H9 (cell line): Measurements from ENCODE around the gene JAGN1. TPM values are rescaled to one million over a fixed set of nuclear protein-coding genes. Genes with fewer than 3 reads are reported as not detected.
"Not testable (repeated sequence)": the region's sequence is repeated elsewhere in the genome, so short reads cannot be mapped to it uniquely, and the experiment has no call there.

ENCODE experiments used
- DNase-seq: peaks from one replicate; pipeline ENCODE4 v3.0.0-alpha.2; 2017
- H2AFZ ChIP-seq: one replicate; pipeline ENCODE4 v1.6.1; 2013; ENCODE audit warnings: mild to moderate bottlenecking, low read length, control low read depth, moderate library complexity
- H2AK5ac ChIP-seq: 2 replicates; pipeline ENCODE4 v1.6.1; 2013; ENCODE audit warnings: low read length, control low read depth, mixed read lengths; ENCODE audit not compliant: insufficient read length
- H2BK120ac ChIP-seq: one replicate; pipeline ENCODE4 v1.6.1; 2013; ENCODE audit warnings: low read depth, mild to moderate bottlenecking, low read length, control low read depth, inconsistent platforms; ENCODE audit not compliant: poor library complexity, severe bottlenecking
- H2BK12ac ChIP-seq: 2 replicates; pipeline ENCODE4 v1.6.1; 2013; ENCODE audit warnings: low read length, control low read depth, mixed read lengths, low read depth; ENCODE audit not compliant: insufficient read length
- H2BK15ac ChIP-seq: 2 replicates; pipeline ENCODE4 v1.6.1; 2013; ENCODE audit warnings: low read depth, low read length, control low read depth
- H2BK20ac ChIP-seq: one replicate; pipeline ENCODE4 v1.6.1; 2013; ENCODE audit warnings: low read depth, mild to moderate bottlenecking, low read length, control low read depth, inconsistent platforms; ENCODE audit not compliant: poor library complexity, severe bottlenecking
- H2BK5ac ChIP-seq: 2 replicates; pipeline ENCODE4 v1.6.1; 2013; ENCODE audit warnings: low read length, control low read depth, mixed read lengths; ENCODE audit not compliant: insufficient read length
- H3K14ac ChIP-seq: 2 replicates; pipeline ENCODE4 v1.6.1; 2013; ENCODE audit warnings: low read length, control low read depth; ENCODE audit not compliant: insufficient read depth
- H3K18ac ChIP-seq: 2 replicates; pipeline ENCODE4 v1.6.1; 2013; ENCODE audit warnings: low read depth, mild to moderate bottlenecking, mixed read lengths, low read length, control low read depth; ENCODE audit not compliant: insufficient read length
- H3K23ac ChIP-seq: 2 replicates; pipeline ENCODE4 v1.6.1; 2013; ENCODE audit warnings: low read length, control low read depth, mixed read lengths, low read depth; ENCODE audit not compliant: insufficient read length
- H3K23me2 ChIP-seq: 2 replicates; pipeline ENCODE4 v1.6.1; 2013; ENCODE audit warnings: low read depth, mild to moderate bottlenecking, mixed read lengths, low read length, control low read depth; ENCODE audit not compliant: insufficient read length, poor library complexity, severe bottlenecking
- H3K27ac ChIP-seq: 2 replicates; pipeline ENCODE4 v1.5.1; 2013; ENCODE audit warnings: low read length, control low read depth, mixed read lengths, low read depth; ENCODE audit not compliant: insufficient read length
- H3K27me3 ChIP-seq: 2 replicates; pipeline ENCODE4 v1.6.1; 2013; ENCODE audit warnings: low read length, control low read depth, inconsistent platforms; ENCODE audit not compliant: insufficient read depth
- H3K4ac ChIP-seq: 2 replicates; pipeline ENCODE4 v1.6.1; 2013; ENCODE audit warnings: low read depth, mild to moderate bottlenecking, control low read depth, inconsistent platforms, low read length, moderate library complexity
- H3K4me1 ChIP-seq: 2 replicates; pipeline ENCODE4 v1.6.1; 2013; ENCODE audit warnings: low read length, control low read depth, inconsistent platforms; ENCODE audit not compliant: insufficient read depth
- H3K4me2 ChIP-seq: 2 replicates; pipeline ENCODE4 v1.6.1; 2013; ENCODE audit warnings: low read length, control low read depth, mixed read lengths; ENCODE audit not compliant: insufficient read length, insufficient read depth
- H3K56ac ChIP-seq: 2 replicates; pipeline ENCODE4 v1.6.1; 2013; ENCODE audit warnings: low read depth, mild to moderate bottlenecking, mixed read lengths, low read length, control low read depth; ENCODE audit not compliant: insufficient read length
- H3K79me1 ChIP-seq: 2 replicates; pipeline ENCODE4 v1.6.1; 2013; ENCODE audit warnings: low read depth, mild to moderate bottlenecking, moderate library complexity, low read length, control low read depth, inconsistent platforms; ENCODE audit not compliant: insufficient read depth, poor library complexity, severe bottlenecking
- H3K79me2 ChIP-seq: 2 replicates; pipeline ENCODE4 v1.6.1; 2013; ENCODE audit warnings: low read length, control low read depth, inconsistent platforms; ENCODE audit not compliant: insufficient read depth
- H3K9ac ChIP-seq: 2 replicates; pipeline ENCODE4 v1.6.1; 2013; ENCODE audit warnings: low read length, control low read depth, mixed read lengths; ENCODE audit not compliant: insufficient read length; ENCODE audit errors: extremely low read depth
- H3K9me3 ChIP-seq: one replicate; pipeline ENCODE4 v1.6.1; 2013; ENCODE audit warnings: low read depth, low read length, inconsistent platforms; ENCODE audit not compliant: control insufficient read depth
- H3T11ph ChIP-seq: one replicate; pipeline ENCODE4 v1.6.1; 2013; ENCODE audit warnings: mild to moderate bottlenecking, low read length, control low read depth, inconsistent platforms
- H4K20me1 ChIP-seq: one replicate; pipeline ENCODE4 v1.6.1; 2013; ENCODE audit not compliant: control insufficient read depth, insufficient read length, insufficient read depth
- H4K5ac ChIP-seq: 2 replicates; pipeline ENCODE4 v1.6.1; 2013; ENCODE audit warnings: low read depth, mild to moderate bottlenecking, mixed read lengths, low read length, control low read depth; ENCODE audit not compliant: insufficient read length
- H4K8ac ChIP-seq: replicated peaks from 2 replicates; pipeline ENCODE4 v1.6.1; 2013; ENCODE audit warnings: low read length, control low read depth, mixed read lengths, low read depth; ENCODE audit not compliant: insufficient read length
- H4K91ac ChIP-seq: 2 replicates; pipeline ENCODE4 v1.6.1; 2013; ENCODE audit warnings: low read depth, mild to moderate bottlenecking, moderate library complexity, mixed read lengths, low read length, control low read depth; ENCODE audit not compliant: insufficient read length
- H3K27ac Mint-ChIP-seq, 3 experiments: 2 replicates in 2 of 3; 3 replicates in 1 of 3; pipeline ENCODE4 v1.8.0; 2020 to 2021; ENCODE audit warnings: mixed read lengths in 3 of 3, mild to moderate bottlenecking in 1 of 3, moderate library complexity in 1 of 3
- H3K27me3 Mint-ChIP-seq: 2 replicates; pipeline ENCODE4 v1.8.0; 2021; ENCODE audit warnings: low read depth, mild to moderate bottlenecking, moderate library complexity, mixed read lengths
- H3K36me3 Mint-ChIP-seq, 3 experiments: 2 replicates in 2 of 3; 3 replicates in 1 of 3; pipeline ENCODE4 v1.8.0; 2020 to 2021; ENCODE audit warnings: low read depth in 3 of 3, mixed read lengths in 3 of 3; ENCODE audit not compliant: insufficient read depth in 1 of 3
- H3K4me1 Mint-ChIP-seq, 2 experiments: 2 replicates each; pipeline ENCODE4 v1.8.0; 2020; ENCODE audit warnings: mixed read lengths in 2 of 2
- H3K4me3 Mint-ChIP-seq, 2 experiments: 2 replicates in 1 of 2; 3 replicates in 1 of 2; pipeline ENCODE4 v1.8.0; 2020 to 2021; ENCODE audit warnings: mild to moderate bottlenecking in 2 of 2, mixed read lengths in 2 of 2, moderate library complexity in 1 of 2
- H3K9me3 Mint-ChIP-seq, 2 experiments: 2 replicates in 1 of 2; 3 replicates in 1 of 2; pipeline ENCODE4 v1.8.0; 2020; ENCODE audit warnings: mild to moderate bottlenecking in 2 of 2, mixed read lengths in 2 of 2, moderate library complexity in 1 of 2
- CTCF ChIP-seq: fragments of 200-600 bp; sonication (generic); conservative IDR thresholded peaks from 3 replicates; pipeline ENCODE4 v1.8.0; 2021; ENCODE audit warnings: antibody characterized with exemption, mild to moderate bottlenecking
- WGBS: extraction: QIAGEN DNeasy Blood & Tissue Kit; methylation state at CpG from one replicate; pipeline ENCODE4 v1.1.7; 2013; ENCODE audit warnings: missing lambda C conversion rate, low lambda C conversion rate, mixed read lengths; ENCODE audit not compliant: insufficient read length; ENCODE audit errors: extremely low coverage; 5-methylcytosine and 5-hydroxymethylcytosine counted together
- total RNA-seq: library from RNA; stranded (reverse); gene quantifications from 2 replicates; pipeline ENCODE4 v1.2.1, GENCODE V29; 2021

JAGN1 gene
- total RNA-seq, 1 experiment from 2014 or later: 33.5 TPM

- Histone ChIP-seq H4K8ac (no peak overlapping the region), H4K5ac (no peak overlapping the region), H3K18ac (no peak overlapping the region), H4K91ac (no peak overlapping the region), H2AFZ (no peak overlapping the region), H3K27me3 (no peaks in the 10 kb centered on the region), H4K20me1 (no peaks in the 10 kb centered on the region), H3K4me2 (no peak overlapping the region), H2AK5ac (no peak overlapping the region), H3K4ac (no peak overlapping the region), H2BK20ac (no peak overlapping the region), H3K79me1 (no peaks in the 10 kb centered on the region), H2BK12ac (no peak overlapping the region), H3K56ac (no peak overlapping the region), H3K23ac (no peak overlapping the region), H3K14ac (no peak overlapping the region), H2BK15ac (no peak overlapping the region), H3K79me2 (no peaks in the 10 kb centered on the region), H3K9ac (no peak overlapping the region), H2BK120ac (no peak overlapping the region), H3T11ph (no peak overlapping the region), H3K4me1 (no peaks in the 10 kb centered on the region), H3K23me2 (no peaks in the 10 kb centered on the region), H3K9me3 (no peaks in the 10 kb centered on the region), H2BK5ac (no peak overlapping the region), H3K27ac (no peak overlapping the region)
- Mint-ChIP-seq H3K36me3 (no peaks in the 10 kb centered on the region), H3K4me3 (no peak overlapping the region), H3K27me3 (peaks cover 7% of the 10 kb centered on the region), H3K9me3 (no peaks in the 10 kb centered on the region), H3K4me1 (no peaks in the 10 kb centered on the region), H3K27ac (no peak overlapping the region)
- DNase-seq: no peak
- WGBS: no CpG with 5 or more reads among the region's 1 CpG
- TF ChIP-seq CTCF: no peak
These were observed 19.4 kb upstream of the JAGN1 start for GRCh38 chr3:9870978-9871377.

GRCh38 chr3:9872067-9872466 is 18.3 kb upstream of the JAGN1 start:
- WGBS: no CpG with 5 or more reads among the region's 5 CpGs
- not testable (repeated sequence) for DNase-seq

More at GRCh38 chr3:9872067-9872466, 18.3 kb upstream of the JAGN1 start:
- not testable (repeated sequence) for H3K27me3 Mint-ChIP-seq, H3K4ac ChIP-seq, H3K27me3 ChIP-seq, H2AK5ac ChIP-seq, H3K36me3 Mint-ChIP-seq, H4K5ac ChIP-seq, H3K14ac ChIP-seq, H2AFZ ChIP-seq, H3K56ac ChIP-seq, H3K27ac Mint-ChIP-seq, H2BK12ac ChIP-seq, H3K27ac ChIP-seq, H3K23ac ChIP-seq, H3K4me1 ChIP-seq, H2BK120ac ChIP-seq, H3K23me2 ChIP-seq, H2BK20ac ChIP-seq, H3K9me3 Mint-ChIP-seq, H2BK15ac ChIP-seq, H4K20me1 ChIP-seq, H3K9ac ChIP-seq, H3K9me3 ChIP-seq, H3T11ph ChIP-seq, H2BK5ac ChIP-seq, H4K8ac ChIP-seq, H3K4me1 Mint-ChIP-seq, H3K4me2 ChIP-seq, H4K91ac ChIP-seq, H3K18ac ChIP-seq, H3K79me2 ChIP-seq, H3K79me1 ChIP-seq, H3K4me3 Mint-ChIP-seq
